ENCODE data around the gene SERPINI2.

DNA sequence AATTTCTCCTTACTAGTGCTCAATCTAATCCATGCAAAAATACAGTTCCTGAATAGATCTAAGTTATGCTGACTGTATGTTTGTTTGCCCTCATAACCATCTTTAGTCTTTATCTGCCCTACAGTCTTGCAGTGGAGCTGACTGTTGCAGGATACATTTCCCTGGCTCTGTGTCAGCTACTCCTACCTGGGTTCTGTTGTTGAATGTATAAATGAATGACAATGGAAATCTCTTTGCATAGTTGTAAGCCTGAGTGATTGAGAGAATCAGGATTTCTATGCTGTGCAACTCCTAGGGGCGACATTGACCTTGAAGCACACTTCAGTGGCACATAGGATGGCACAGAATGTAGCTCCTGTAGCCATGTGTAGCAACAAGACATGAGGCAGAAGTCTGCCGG is 77.8 kb downstream of the SERPINI2 start:
- no peak for TF ChIP-seq POLR2A (IDR thresholded peaks at IDR 0.05; ENCODE audit: low read length)
- TF ChIP-seq, protein P1, sequence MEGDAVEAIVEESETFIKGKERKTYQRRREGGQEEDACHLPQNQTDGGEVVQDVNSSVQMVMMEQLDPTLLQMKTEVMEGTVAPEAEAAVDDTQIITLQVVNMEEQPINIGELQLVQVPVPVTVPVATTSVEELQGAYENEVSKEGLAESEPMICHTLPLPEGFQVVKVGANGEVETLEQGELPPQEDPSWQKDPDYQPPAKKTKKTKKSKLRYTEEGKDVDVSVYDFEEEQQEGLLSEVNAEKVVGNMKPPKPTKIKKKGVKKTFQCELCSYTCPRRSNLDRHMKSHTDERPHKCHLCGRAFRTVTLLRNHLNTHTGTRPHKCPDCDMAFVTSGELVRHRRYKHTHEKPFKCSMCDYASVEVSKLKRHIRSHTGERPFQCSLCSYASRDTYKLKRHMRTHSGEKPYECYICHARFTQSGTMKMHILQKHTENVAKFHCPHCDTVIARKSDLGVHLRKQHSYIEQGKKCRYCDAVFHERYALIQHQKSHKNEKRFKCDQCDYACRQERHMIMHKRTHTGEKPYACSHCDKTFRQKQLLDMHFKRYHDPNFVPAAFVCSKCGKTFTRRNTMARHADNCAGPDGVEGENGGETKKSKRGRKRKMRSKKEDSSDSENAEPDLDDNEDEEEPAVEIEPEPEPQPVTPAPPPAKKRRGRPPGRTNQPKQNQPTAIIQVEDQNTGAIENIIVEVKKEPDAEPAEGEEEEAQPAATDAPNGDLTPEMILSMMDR (IDR thresholded peaks at IDR 0.05): no peak

Measured in A549 (cell line).